Measurements from ENCODE around the gene MYL11.

DNA sequence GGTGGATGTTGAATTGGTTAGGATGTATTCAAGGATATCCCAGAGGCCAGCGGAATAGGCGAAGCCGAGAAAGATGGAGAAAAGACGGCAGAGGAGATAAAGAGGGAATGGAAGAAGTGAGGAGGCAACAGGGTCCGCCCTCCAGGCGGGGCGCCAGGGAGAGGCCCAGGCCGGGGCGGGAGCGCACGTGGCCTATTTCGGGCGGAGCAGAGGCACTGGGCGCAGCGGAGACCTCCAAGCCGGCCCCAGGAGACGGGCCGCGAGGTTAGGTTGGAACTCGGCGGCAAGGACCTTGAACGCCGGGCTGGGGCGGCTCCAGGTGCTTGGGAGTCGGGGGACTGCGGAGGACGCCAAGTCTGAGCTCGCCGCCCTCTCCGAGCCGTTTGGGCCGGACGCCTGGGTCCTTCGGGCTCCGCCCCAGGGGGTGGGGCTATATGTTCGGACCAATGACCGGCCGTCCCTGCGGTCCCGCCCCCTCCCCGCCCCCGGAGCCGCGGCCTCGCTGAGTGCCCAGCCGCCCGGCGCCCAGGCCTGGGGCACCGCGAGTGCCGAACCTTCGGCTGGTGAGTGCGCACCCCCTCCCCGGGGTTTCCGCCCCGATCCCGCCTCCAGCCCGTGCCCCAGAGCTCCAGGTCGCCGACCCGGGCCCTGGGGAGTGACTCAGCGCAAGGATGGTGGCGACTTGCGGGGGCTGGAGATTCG, 32.7 kb downstream of the MYL11 start, which contains the start of gene ZNF771:
- TF ChIP-seq SP1 (IDR thresholded peaks at IDR 0.05) (no peak), ARNT (IDR thresholded peaks at IDR 0.05) (no peak), ELF4 (IDR thresholded peaks at IDR 0.05) (no peak; the same call in 1 of the 2 replicates), FOXA1 (IDR thresholded peaks at IDR 0.05) (no peak), BHLHE40 (IDR thresholded peaks at IDR 0.05; ENCODE audit: borderline replicate concordance) (no peak), FOXM1 (IDR thresholded peaks at IDR 0.05; ENCODE audit: borderline replicate concordance) (no peak)
- TF ChIP-seq, protein P1, sequence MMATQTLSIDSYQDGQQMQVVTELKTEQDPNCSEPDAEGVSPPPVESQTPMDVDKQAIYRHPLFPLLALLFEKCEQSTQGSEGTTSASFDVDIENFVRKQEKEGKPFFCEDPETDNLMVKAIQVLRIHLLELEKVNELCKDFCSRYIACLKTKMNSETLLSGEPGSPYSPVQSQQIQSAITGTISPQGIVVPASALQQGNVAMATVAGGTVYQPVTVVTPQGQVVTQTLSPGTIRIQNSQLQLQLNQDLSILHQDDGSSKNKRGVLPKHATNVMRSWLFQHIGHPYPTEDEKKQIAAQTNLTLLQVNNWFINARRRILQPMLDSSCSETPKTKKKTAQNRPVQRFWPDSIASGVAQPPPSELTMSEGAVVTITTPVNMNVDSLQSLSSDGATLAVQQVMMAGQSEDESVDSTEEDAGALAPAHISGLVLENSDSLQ (IDR thresholded peaks at IDR 0.05), result no peak

Data from HEK293T (cell line).